HUES48 (cell line): ENCODE measurements around the gene SIKE1.
A peak's percentile ranks its signal among the peaks of the same experiment; 100 is the strongest.
"Not testable (repeated sequence)": the region's sequence is repeated elsewhere in the genome, so short reads cannot be mapped to it uniquely, and the experiment has no call there.

Source experiments
- H3K27ac ChIP-seq: one replicate; pipeline ENCODE4 v1.7.0; 2013; ENCODE audit warnings: low read depth, low read length, inconsistent platforms
- H3K27me3 ChIP-seq: 2 replicates; pipeline ENCODE4 v1.6.1; 2013; ENCODE audit warnings: mild to moderate bottlenecking, low read length; ENCODE audit not compliant: control insufficient read depth, insufficient read depth
- H3K36me3 ChIP-seq: 2 replicates; pipeline ENCODE4 v1.6.1; 2013; ENCODE audit warnings: low read length; ENCODE audit not compliant: control insufficient read depth, insufficient read depth
- H3K4me1 ChIP-seq: 2 replicates; pipeline ENCODE4 v1.6.1; 2013; ENCODE audit warnings: mild to moderate bottlenecking, low read length; ENCODE audit not compliant: control insufficient read depth, insufficient read depth
- H3K4me3 ChIP-seq: 2 replicates; pipeline ENCODE4 v1.5.1; 2013; ENCODE audit warnings: mild to moderate bottlenecking, low read depth, low read length
- H3K9ac ChIP-seq: 2 replicates; pipeline ENCODE4 v1.6.1; 2013; ENCODE audit warnings: mild to moderate bottlenecking, low read depth, low read length, moderate library complexity
- H3K9me3 ChIP-seq: 2 replicates; pipeline ENCODE4 v1.6.1; 2013; ENCODE audit warnings: low read length; ENCODE audit not compliant: control insufficient read depth, insufficient read depth

SIKE1 gene

GRCh38 chr1:114780344-114781226 is at the start of gene SIKE1:
TSS of gene SIKE1 (minus strand) at chr1:114780685. CDS start at chr1:114780607, 78 bp downstream.
- H3K27ac ChIP-seq: peak within 1 kb of the TSS; percentile 93
- peaks cover 16% of the 10 kb centered on the region for H3K27me3 ChIP-seq
- H3K9me3 ChIP-seq: no peaks in the 10 kb centered on the region

DNA sequence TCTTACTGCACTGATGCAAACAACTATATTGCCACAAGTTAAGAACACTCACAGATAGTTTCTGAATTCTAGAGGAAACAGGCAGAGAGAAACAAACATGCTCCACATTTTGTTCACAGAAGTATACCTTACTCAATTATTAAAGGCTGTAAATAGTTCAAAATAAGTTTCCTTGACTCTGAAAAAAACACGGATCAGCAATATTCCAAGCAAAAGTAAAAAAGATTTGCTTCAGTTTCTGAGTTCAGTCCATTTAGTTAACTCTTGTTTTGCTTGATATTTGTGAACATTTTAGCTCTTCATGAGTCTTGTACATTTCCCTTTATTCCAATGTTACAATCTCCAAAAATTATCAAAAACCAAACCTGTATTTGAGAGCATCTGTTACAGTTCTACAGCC is 49.6 kb upstream of the SIKE1 start:
- not testable (repeated sequence) for H3K4me1 ChIP-seq, H3K27ac ChIP-seq, H3K9ac ChIP-seq, H3K36me3 ChIP-seq, H3K4me3 ChIP-seq, H3K27me3 ChIP-seq, H3K9me3 ChIP-seq

More at GRCh38 chr1:114780344-114781226, at the start of gene SIKE1:
- Histone ChIP-seq H3K9ac (peak within 1 kb of the TSS; percentile 75), H3K4me1 (no peaks in the 10 kb centered on the region), H3K4me3 (peak within 1 kb of the TSS; percentile 82), H3K36me3 (peaks cover 33% of the 10 kb centered on the region)

- Histone ChIP-seq H3K27ac (no peak overlapping the region), H3K9me3 (peaks cover 9% of the 10 kb centered on the region), H3K9ac (no peak overlapping the region), H3K4me1 (peaks cover 3% of the 10 kb centered on the region; the same call in 1 of the 2 replicates), H3K27me3 (no peaks in the 10 kb centered on the region), H3K36me3 (no peaks in the 10 kb centered on the region), H3K4me3 (no peak overlapping the region)
Observed at GRCh38 chr1:114828251-114828650, 47.8 kb upstream of the SIKE1 start.

GRCh38 chr1:114821978-114822377 is 41.5 kb upstream of the SIKE1 start:
- H3K36me3 ChIP-seq: no peaks in the 10 kb centered on the region
- H3K9me3 ChIP-seq: peaks cover 17% of the 10 kb centered on the region
- no peaks in the 10 kb centered on the region for H3K4me1 ChIP-seq
- no peak overlapping the region for H3K9ac ChIP-seq
- no peaks in the 10 kb centered on the region for H3K27me3 ChIP-seq
- no peak overlapping the region for H3K4me3 ChIP-seq
- H3K27ac ChIP-seq: no peak overlapping the region

DNA sequence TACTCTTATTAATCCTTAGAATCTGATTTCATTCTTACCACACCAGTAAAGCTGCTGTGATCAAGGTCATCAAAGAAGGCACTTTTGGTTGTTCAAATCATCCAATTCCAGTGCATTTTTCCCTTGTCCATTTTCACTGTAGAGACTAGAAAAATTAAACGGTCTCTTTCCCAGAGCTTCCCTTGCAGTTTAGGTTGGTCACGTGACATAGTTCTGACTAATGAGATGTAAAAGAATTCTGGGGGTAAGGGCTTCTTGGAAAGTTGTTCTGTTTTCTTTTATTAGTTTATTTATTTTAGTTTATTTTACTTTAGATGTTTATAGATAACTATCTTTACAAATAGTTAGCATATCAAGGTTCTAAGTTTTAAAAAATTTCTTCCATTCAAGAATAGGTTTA is 39.9 kb upstream of the SIKE1 start:
- no peak overlapping the region for H3K9ac ChIP-seq
- peaks cover 15% of the 10 kb centered on the region for H3K9me3 ChIP-seq
- H3K27ac ChIP-seq: no peak overlapping the region
- no peaks in the 10 kb centered on the region for H3K36me3 ChIP-seq
- no peak overlapping the region for H3K4me3 ChIP-seq
- no peaks in the 10 kb centered on the region for H3K27me3 ChIP-seq
- no peaks in the 10 kb centered on the region for H3K4me1 ChIP-seq

GRCh38 chr1:114819869-114820268 is 39.4 kb upstream of the SIKE1 start:
- no peak overlapping the region for H3K27ac ChIP-seq
- no peaks in the 10 kb centered on the region for H3K4me1 ChIP-seq
- H3K4me3 ChIP-seq: no peak overlapping the region
- H3K27me3 ChIP-seq: no peaks in the 10 kb centered on the region
- no peak overlapping the region for H3K9ac ChIP-seq
- H3K36me3 ChIP-seq: no peaks in the 10 kb centered on the region
- H3K9me3 ChIP-seq: peaks cover 12% of the 10 kb centered on the region; the same call in 1 of the 2 replicates

GRCh38 chr1:114804449-114804848 is 24.0 kb upstream of the SIKE1 start:
- H3K9me3 ChIP-seq, H3K36me3 ChIP-seq, H3K4me3 ChIP-seq, H3K9ac ChIP-seq, H3K27ac ChIP-seq, H3K27me3 ChIP-seq, H3K4me1 ChIP-seq: not testable (repeated sequence)

DNA sequence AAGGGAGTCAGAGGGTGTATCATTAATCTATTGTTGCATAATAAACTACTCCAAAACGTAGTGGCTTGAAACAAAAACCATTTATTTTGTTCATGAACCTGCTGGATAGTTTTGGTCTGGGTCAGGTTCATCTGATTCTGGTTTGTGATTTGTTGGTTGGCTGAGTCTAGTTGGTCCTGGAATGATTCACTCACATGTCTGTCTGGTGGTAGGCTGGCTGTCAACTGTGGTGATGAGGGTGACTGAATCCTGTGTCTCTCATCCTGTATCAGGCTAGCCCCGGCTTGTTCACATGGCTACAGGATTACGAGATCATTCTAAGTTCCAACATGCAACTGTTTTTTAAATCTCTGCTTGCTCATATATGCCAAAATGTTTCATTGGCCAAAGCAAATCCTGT is 22.5 kb upstream of the SIKE1 start:
- Histone ChIP-seq H3K27me3 (no peaks in the 10 kb centered on the region), H3K36me3 (no peaks in the 10 kb centered on the region), H3K27ac (no peak overlapping the region), H3K4me3 (no peak overlapping the region), H3K9ac (no peak overlapping the region), H3K9me3 (no peaks in the 10 kb centered on the region), H3K4me1 (no peaks in the 10 kb centered on the region)

DNA sequence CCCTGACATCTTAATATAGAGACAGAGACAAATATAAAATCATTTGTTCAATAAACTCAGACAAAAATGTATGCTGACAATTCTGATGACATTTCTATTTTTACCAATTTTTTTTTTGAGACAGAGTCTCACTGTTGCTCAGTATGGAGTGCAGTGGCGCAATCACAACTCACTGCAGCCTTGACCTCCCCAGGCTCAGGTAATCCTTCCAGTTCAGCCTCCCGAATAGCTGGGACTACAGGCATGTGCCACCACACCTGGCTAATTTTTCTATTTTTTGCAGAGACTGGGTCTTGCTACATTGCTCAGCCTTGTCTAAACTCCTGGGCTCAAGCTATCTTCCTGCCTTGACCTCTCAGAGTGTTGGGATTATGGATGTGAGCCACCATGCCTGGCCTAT is 13.6 kb upstream of the SIKE1 start:
- H3K9me3 ChIP-seq: peaks cover 2% of the 10 kb centered on the region; the same call in 1 of the 2 replicates
- H3K27me3 ChIP-seq: no peaks in the 10 kb centered on the region
- H3K4me3 ChIP-seq: no peak overlapping the region
- H3K4me1 ChIP-seq: no peaks in the 10 kb centered on the region
- H3K36me3 ChIP-seq: no peaks in the 10 kb centered on the region
- no peak overlapping the region for H3K9ac ChIP-seq
- H3K27ac ChIP-seq: no peak overlapping the region

DNA sequence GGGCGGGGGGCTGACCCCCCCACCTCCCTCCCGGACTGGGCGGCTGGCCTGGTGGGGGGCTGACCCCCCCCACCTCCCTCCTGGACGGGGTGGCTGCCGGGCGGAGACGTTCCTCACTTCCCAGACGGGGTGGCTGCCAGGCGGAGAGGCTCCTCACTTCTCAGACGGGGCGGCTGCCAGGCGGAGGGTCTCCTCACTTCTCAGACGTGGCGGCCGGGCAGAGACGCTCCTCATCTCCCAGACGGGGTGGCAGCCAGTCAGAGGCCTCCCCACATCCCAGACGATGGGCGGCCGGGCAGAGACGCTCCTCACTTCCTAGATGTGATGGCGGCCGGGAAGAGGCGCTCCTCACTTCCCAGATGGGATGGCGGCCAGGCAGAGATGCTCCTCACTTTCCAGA is 10.1 kb upstream of the SIKE1 start:
- H3K4me3 ChIP-seq, H3K9me3 ChIP-seq, H3K4me1 ChIP-seq, H3K9ac ChIP-seq, H3K36me3 ChIP-seq, H3K27ac ChIP-seq, H3K27me3 ChIP-seq: not testable (repeated sequence)

- H3K36me3 ChIP-seq, H3K4me1 ChIP-seq, H3K9ac ChIP-seq, H3K27ac ChIP-seq, H3K9me3 ChIP-seq, H3K4me3 ChIP-seq: not testable (repeated sequence)
- peaks cover 14% of the 10 kb centered on the region for H3K27me3 ChIP-seq
Observed at GRCh38 chr1:114786440-114786839, 6.0 kb upstream of the SIKE1 start.
